PC-3 (cell line): Measurements from ENCODE around the gene MS4A4E. TPM values are rescaled to one million over a fixed set of nuclear protein-coding genes. Genes with fewer than 3 reads are reported as not detected.
"Not testable (repeated sequence)": the region's sequence is repeated elsewhere in the genome, so short reads cannot be mapped to it uniquely, and the experiment has no call there.

Source experiments
- ATAC-seq: fragments of 200-7000 bp; cut with Tn5 transposase; 2 replicates; pipeline ENCODE4 v1.9.1; 2020; ENCODE audit warnings: mild to moderate bottlenecking, moderate library complexity
- Bru-seq: library from RNA; stranded (reverse); fragments of 400-500 nt; gene quantifications from one replicate; lab custom pipeline; 2021; lab: Mats Ljungman, UMichigan
- BruChase-seq, 2 experiments: library from RNA; stranded (reverse); fragments of 400-500 nt; gene quantifications; one replicate each; lab custom pipeline; 2021; lab: Mats Ljungman, UMichigan
- BruUV-seq: library from RNA; stranded (reverse); fragments of 400-500 nt; replicated peaks from 2 replicates; lab custom pipeline; 2021; lab: Mats Ljungman, UMichigan
- CTCF ChIA-PET: fragments of 300-600 bp; sonication (Branson Sonifier 250); formaldehyde crosslinking; loops from one replicate; lab custom pipeline; 2022; ENCODE audit warnings: antibody characterized with exemption; lab: Charles Lee
- POLR2A ChIA-PET: fragments of 300-600 bp; sonication (Branson Sonifier 250); formaldehyde crosslinking; loops from one replicate; lab custom pipeline; 2022; ENCODE audit warnings: antibody characterized with exemption; ENCODE audit not compliant: unreplicated experiment; lab: Charles Lee
- DNase-seq: peaks from one replicate; pipeline ENCODE4 v3.0.0-alpha.2; 2015
- H2AFZ ChIP-seq: fragments of 300-600 bp; sonication (generic); 2 replicates; pipeline ENCODE4 v1.6.0; 2016; ENCODE audit warnings: antibody characterized with exemption, low read length
- H3F3A ChIP-seq: fragments of 300-600 bp; sonication (generic); one replicate; pipeline ENCODE4 v1.6.0; 2017; ENCODE audit warnings: antibody characterized with exemption, low read length, control low read depth, mild to moderate bottlenecking; ENCODE audit not compliant: unreplicated experiment
- H3K27ac ChIP-seq: fragments of 300-600 bp; sonication (generic); 2 replicates; pipeline ENCODE4 v1.5.1; 2016; ENCODE audit warnings: mild to moderate bottlenecking, low read length
- H3K27me3 ChIP-seq: fragments of 300-600 bp; sonication (generic); 2 replicates; pipeline ENCODE4 v1.6.1; 2016; ENCODE audit warnings: low read length, mixed read lengths
- H3K36me3 ChIP-seq: fragments of 300-600 bp; sonication (generic); 2 replicates; pipeline ENCODE4 v1.6.1; 2016; ENCODE audit warnings: low read depth, mixed run types, low read length, mixed read lengths
- H3K4me1 ChIP-seq: fragments of 300-600 bp; sonication (generic); 2 replicates; pipeline ENCODE4 v1.5.1; 2016; ENCODE audit warnings: low read length; ENCODE audit not compliant: insufficient read depth
- H3K4me2 ChIP-seq: fragments of 300-600 bp; sonication (generic); 2 replicates; pipeline ENCODE4 v1.6.0; 2016; ENCODE audit warnings: low read length
- H3K4me3 ChIP-seq: fragments of 300-600 bp; sonication (generic); 2 replicates; pipeline ENCODE4 v1.5.1; 2016; ENCODE audit warnings: mild to moderate bottlenecking, low read length, mixed read lengths
- H3K79me2 ChIP-seq: fragments of 300-600 bp; sonication (generic); 2 replicates; pipeline ENCODE4 v1.6.1; 2017; ENCODE audit warnings: low read length, mixed read lengths
- H3K9ac ChIP-seq: fragments of 300-600 bp; sonication (generic); 2 replicates; pipeline ENCODE4 v1.6.0; 2016; ENCODE audit warnings: mild to moderate bottlenecking, low read length
- H3K9me2 ChIP-seq: fragments of 300-600 bp; sonication (generic); replicated peaks from 2 replicates; pipeline ENCODE4 v1.6.1; 2016; ENCODE audit warnings: mixed run types, low read length, mixed read lengths
- H3K9me3 ChIP-seq: fragments of 300-600 bp; sonication (generic); 2 replicates; pipeline ENCODE4 v1.6.1; 2016; ENCODE audit warnings: low read length, mixed read lengths
- H4K20me1 ChIP-seq: fragments of 300-600 bp; sonication (generic); 2 replicates; pipeline ENCODE4 v1.6.1; 2016; ENCODE audit warnings: low read length, mixed read lengths
- EZH2 ChIP-seq: fragments of 300-600 bp; sonication (generic); IDR thresholded peaks from one replicate; pipeline ENCODE4 v1.6.1; 2017; ENCODE audit warnings: antibody characterized with exemption, mild to moderate bottlenecking, low read length; ENCODE audit not compliant: unreplicated experiment
- EZH2phosphoT487 ChIP-seq: fragments of 300-600 bp; sonication (generic); IDR thresholded peaks from 2 replicates; pipeline ENCODE4 v1.6.1; 2018; ENCODE audit warnings: mild to moderate bottlenecking, antibody characterized with exemption, low read length, borderline replicate concordance
- intact Hi-C: fragments of 100-400 bp; cut with micrococcal nuclease; formaldehyde crosslinking; loops from 2 replicates; pipeline ENCODE4 v1.9.0; 2023
- long read RNA-seq: library from polyadenylated mRNA; unstranded; transcript quantifications from one replicate; pipeline ENCODE4 v2.0.0, GENCODE V29; 2021; ENCODE audit not compliant: unreplicated experiment
- total RNA-seq: library from RNA; depleted of rRNA; stranded (reverse); fragments of >200 nt; gene quantifications from 2 replicates; pipeline ENCODE4 v1.2.3, GENCODE V29; 2014; rRNA removed
- TF ChIP-seq, protein P1 (sequence below): fragments of 300-600 bp; sonication (generic); conservative IDR thresholded peaks from 2 replicates; pipeline ENCODE4 v1.5.1; 2017; ENCODE audit warnings: antibody characterized with exemption, low read depth, mild to moderate bottlenecking, low read length

Gene MS4A4E
- total RNA-seq (not detected in 2 replicates), Bru-seq, nascent RNA (not detected), BruChase-seq, experiment 1, labeled RNA remaining after a 6-hour chase (percentile 4 among the genes with signal in this experiment), BruChase-seq, experiment 2, labeled RNA remaining after a 2-hour chase (percentile 1 among the genes with signal in this experiment)
- long read RNA-seq, result 0 reads

GRCh38 chr11:60242740-60243239 is at the start of gene MS4A4E:
Gene MS4A4E, minus strand, starts transcription at chr11:60243137. Its CDS starts 13,082 bp downstream, at chr11:60230055.
- TF ChIP-seq, protein P1, sequence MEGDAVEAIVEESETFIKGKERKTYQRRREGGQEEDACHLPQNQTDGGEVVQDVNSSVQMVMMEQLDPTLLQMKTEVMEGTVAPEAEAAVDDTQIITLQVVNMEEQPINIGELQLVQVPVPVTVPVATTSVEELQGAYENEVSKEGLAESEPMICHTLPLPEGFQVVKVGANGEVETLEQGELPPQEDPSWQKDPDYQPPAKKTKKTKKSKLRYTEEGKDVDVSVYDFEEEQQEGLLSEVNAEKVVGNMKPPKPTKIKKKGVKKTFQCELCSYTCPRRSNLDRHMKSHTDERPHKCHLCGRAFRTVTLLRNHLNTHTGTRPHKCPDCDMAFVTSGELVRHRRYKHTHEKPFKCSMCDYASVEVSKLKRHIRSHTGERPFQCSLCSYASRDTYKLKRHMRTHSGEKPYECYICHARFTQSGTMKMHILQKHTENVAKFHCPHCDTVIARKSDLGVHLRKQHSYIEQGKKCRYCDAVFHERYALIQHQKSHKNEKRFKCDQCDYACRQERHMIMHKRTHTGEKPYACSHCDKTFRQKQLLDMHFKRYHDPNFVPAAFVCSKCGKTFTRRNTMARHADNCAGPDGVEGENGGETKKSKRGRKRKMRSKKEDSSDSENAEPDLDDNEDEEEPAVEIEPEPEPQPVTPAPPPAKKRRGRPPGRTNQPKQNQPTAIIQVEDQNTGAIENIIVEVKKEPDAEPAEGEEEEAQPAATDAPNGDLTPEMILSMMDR, result no peak
- no peak for TF ChIP-seq EZH2
- Histone ChIP-seq H3K9me2 (no peaks in the 10 kb centered on the region), H3K27ac (no peak within 1 kb of the TSS), H3K79me2 (no peaks in the 10 kb centered on the region), H3K4me3 (no peak within 1 kb of the TSS), H3K27me3 (peaks cover 34% of the 10 kb centered on the region), H3F3A (no peaks in the 10 kb centered on the region), H3K9me3 (no peaks in the 10 kb centered on the region), H3K36me3 (no peaks in the 10 kb centered on the region), H3K4me2 (no peak within 1 kb of the TSS), H2AFZ (no peak within 1 kb of the TSS), H3K4me1 (no peaks in the 10 kb centered on the region), H4K20me1 (no peaks in the 10 kb centered on the region), H3K9ac (no peak within 1 kb of the TSS)
- BruUV-seq, result no TSS peak
- ATAC-seq (no peak), DNase-seq (no peak)
- ChIA-PET POLR2A (no interaction called here), CTCF (no interaction called here)
- intact Hi-C loops, result no loop called here

- Histone ChIP-seq H2AFZ (no peak overlapping the region), H3K4me1 (no peaks in the 10 kb centered on the region), H3K27me3 (peaks cover 3% of the 10 kb centered on the region; the same call in 1 of the 2 replicates), H3K9me2 (no peaks in the 10 kb centered on the region), H3K79me2 (no peaks in the 10 kb centered on the region), H4K20me1 (no peaks in the 10 kb centered on the region), H3K27ac (no peak overlapping the region), H3K4me3 (no peak overlapping the region), H3F3A (no peaks in the 10 kb centered on the region), H3K9ac (no peak overlapping the region), H3K9me3 (no peaks in the 10 kb centered on the region), H3K4me2 (no peak overlapping the region), H3K36me3 (no peaks in the 10 kb centered on the region)
- TF ChIP-seq EZH2, result no peak
- TF ChIP-seq, protein P1, result no peak
- TF ChIP-seq EZH2phosphoT487, result no peak
- POLR2A ChIA-PET, result no interaction called here
- CTCF ChIA-PET, result no interaction called here
- DNase-seq, result no peak
- intact Hi-C loops, result no loop called here
- ATAC-seq, result no peak
- no TSS peak for BruUV-seq
Observed at GRCh38 chr11:60292145-60292544, 49.2 kb upstream of the MS4A4E start.

DNA sequence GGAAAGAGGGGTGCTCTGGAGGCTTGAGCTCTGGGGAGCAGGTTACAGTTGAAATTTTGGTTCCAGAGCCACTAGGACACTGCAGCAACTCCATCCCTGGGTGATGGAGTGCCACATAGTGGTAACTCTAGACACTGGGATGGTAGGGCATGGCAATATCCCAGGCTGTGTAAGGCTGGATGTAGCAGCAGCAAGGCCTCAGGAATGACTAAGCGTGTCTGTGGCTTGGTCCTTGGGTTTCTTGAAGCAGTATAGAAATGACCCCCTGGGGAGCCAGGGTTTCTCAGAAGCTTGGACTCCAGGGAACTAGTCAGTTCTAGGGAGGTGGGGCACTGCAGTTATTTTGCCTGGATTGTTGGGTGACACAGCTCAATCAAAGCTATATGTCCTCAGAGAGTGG is 45.6 kb upstream of the MS4A4E start:
- POLR2A ChIA-PET, result no interaction called here
- no peaks in the 10 kb centered on the region for H3K9me2 ChIP-seq
- H3K36me3 ChIP-seq, result no peaks in the 10 kb centered on the region
- H3F3A ChIP-seq, result no peaks in the 10 kb centered on the region
- no peaks in the 10 kb centered on the region for H4K20me1 ChIP-seq
- TF ChIP-seq, protein P1, result no peak
- no peak for TF ChIP-seq EZH2
- no peak for TF ChIP-seq EZH2phosphoT487
- H3K9ac ChIP-seq, result no peak overlapping the region
- H3K4me3 ChIP-seq, result no peak overlapping the region
- no peaks in the 10 kb centered on the region for H3K9me3 ChIP-seq
- no peaks in the 10 kb centered on the region for H3K79me2 ChIP-seq
- no peak for DNase-seq
- H2AFZ ChIP-seq, result no peak overlapping the region
- no peak for ATAC-seq
- no TSS peak for BruUV-seq
- H3K27me3 ChIP-seq, result no peaks in the 10 kb centered on the region
- intact Hi-C loops, result no loop called here
- H3K27ac ChIP-seq, result no peak overlapping the region
- no peak overlapping the region for H3K4me2 ChIP-seq
- H3K4me1 ChIP-seq, result no peaks in the 10 kb centered on the region
- CTCF ChIA-PET, result no interaction called here

DNA sequence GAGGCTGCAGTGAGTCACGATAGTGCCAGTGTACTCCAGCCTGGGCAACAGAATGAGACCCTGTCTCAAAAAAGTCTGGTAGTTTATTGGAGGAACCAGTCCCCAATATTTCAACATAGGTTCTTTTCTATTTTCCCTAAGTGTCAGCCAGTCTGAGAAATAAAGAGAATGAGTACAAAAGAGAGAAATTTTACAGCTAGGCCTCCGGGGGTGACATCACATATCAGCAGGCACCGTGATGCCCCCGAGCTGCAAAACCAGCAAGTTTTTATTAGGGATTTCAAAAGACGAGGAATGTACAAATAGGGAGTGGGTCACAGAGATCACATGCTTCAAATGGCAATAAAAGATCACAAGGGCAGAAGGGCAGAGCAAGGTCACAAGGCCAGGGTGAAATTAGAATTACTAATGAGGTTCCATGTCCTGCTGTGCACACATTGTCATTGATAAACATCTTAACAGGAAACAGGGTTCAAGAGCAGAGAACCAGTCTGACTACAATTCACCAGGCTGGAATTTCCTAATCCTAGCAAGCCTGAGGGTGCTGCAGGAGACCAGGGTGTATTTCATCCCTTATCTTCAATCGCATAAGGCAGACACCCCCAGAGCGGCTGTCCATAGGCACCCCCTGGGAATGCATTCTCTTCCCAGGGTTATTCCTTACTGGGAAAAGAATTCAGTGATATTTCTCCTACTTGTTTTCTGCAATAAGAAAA is 42.6 kb upstream of the MS4A4E start:
- ATAC-seq, H3K9me2 ChIP-seq, H3K9me3 ChIP-seq, POLR2A ChIA-PET, CTCF ChIA-PET, H3K27ac ChIP-seq, intact Hi-C loops, H3K9ac ChIP-seq, H3K27me3 ChIP-seq, H3K4me3 ChIP-seq, H3K4me2 ChIP-seq, H3K36me3 ChIP-seq, BruUV-seq, H4K20me1 ChIP-seq, H3K4me1 ChIP-seq, H3F3A ChIP-seq, DNase-seq, H3K79me2 ChIP-seq, H2AFZ ChIP-seq: not testable (repeated sequence)
